ENCODE results near the gene GSDMA.

Gene GSDMA

GRCh38 chr17:39916918-39917317, 45.9 kb upstream of the GSDMA start:
- no peaks in the 10 kb centered on the region for H4K20me1 ChIP-seq (ENCODE audit: control insufficient read depth, insufficient read depth, low read depth, low read length)
- no peaks in the 10 kb centered on the region for H3K27me3 ChIP-seq (ENCODE audit: control insufficient read depth, low read length)
- no peaks in the 10 kb centered on the region for H3K79me2 ChIP-seq (ENCODE audit: control insufficient read depth, low read length)
- TF ChIP-seq CTCF (IDR thresholded peaks at IDR 0.05; ENCODE audit: low read depth, low read length, poor library complexity, severe bottlenecking), result no peak
- no peak for TF ChIP-seq EZH2phosphoT487 (IDR thresholded peaks at IDR 0.05; ENCODE audit: borderline replicate concordance, low read length)
- no peaks in the 10 kb centered on the region for H3K9me3 ChIP-seq (ENCODE audit: control insufficient read depth, insufficient read depth, low read length)
- no peaks in the 10 kb centered on the region; the same call in 1 of the 2 replicates for H3F3A ChIP-seq (ENCODE audit: control insufficient read depth, insufficient read depth)
- H3K4me3 ChIP-seq (ENCODE audit: low read length), result no peak overlapping the region
- peaks cover 12% of the 10 kb centered on the region for H3K36me3 ChIP-seq (ENCODE audit: control insufficient read depth, low read length)
- no peak overlapping the region for H3K4me2 ChIP-seq (ENCODE audit: low read length)
- H3K9me2 ChIP-seq (replicated peaks; ENCODE audit: control insufficient read depth, low read length), result no peaks in the 10 kb centered on the region
- H3K27ac ChIP-seq (ENCODE audit: low read depth, low read length), result no peak overlapping the region
- peaks cover 19% of the 10 kb centered on the region for H3K4me1 ChIP-seq (ENCODE audit: control insufficient read depth, low read length)

GRCh38 chr17:39919087-39919683, 43.6 kb upstream of the GSDMA start:
- H3K4me3 ChIP-seq (ENCODE audit: low read length), result no peak overlapping the region
- no peaks in the 10 kb centered on the region for H3K79me2 ChIP-seq (ENCODE audit: control insufficient read depth, low read length)
- TF ChIP-seq EZH2phosphoT487 (IDR thresholded peaks at IDR 0.05; ENCODE audit: borderline replicate concordance, low read length), result no peak
- TF ChIP-seq CTCF (IDR thresholded peaks at IDR 0.05; ENCODE audit: low read depth, low read length, poor library complexity, severe bottlenecking), result no peak
- no peaks in the 10 kb centered on the region for H3K27me3 ChIP-seq (ENCODE audit: control insufficient read depth, low read length)
- H3K4me1 ChIP-seq (ENCODE audit: control insufficient read depth, low read length), result peaks cover 19% of the 10 kb centered on the region
- H4K20me1 ChIP-seq (ENCODE audit: control insufficient read depth, insufficient read depth, low read depth, low read length), result no peaks in the 10 kb centered on the region
- peaks cover 25% of the 10 kb centered on the region for H3K36me3 ChIP-seq (ENCODE audit: control insufficient read depth, low read length)
- H3K9me3 ChIP-seq (ENCODE audit: control insufficient read depth, insufficient read depth, low read length), result no peaks in the 10 kb centered on the region
- no peaks in the 10 kb centered on the region; the same call in 1 of the 2 replicates for H3F3A ChIP-seq (ENCODE audit: control insufficient read depth, insufficient read depth)
- no peak overlapping the region for H3K27ac ChIP-seq (ENCODE audit: low read depth, low read length)
- H3K9me2 ChIP-seq (replicated peaks; ENCODE audit: control insufficient read depth, low read length), result no peaks in the 10 kb centered on the region
- no peak overlapping the region for H3K4me2 ChIP-seq (ENCODE audit: low read length)

GRCh38 chr17:39920218-39921210, 42.3 kb upstream of the GSDMA start:
- no peak overlapping the region for H3K4me2 ChIP-seq (ENCODE audit: low read length)
- peaks cover 12% of the 10 kb centered on the region for H3K79me2 ChIP-seq (ENCODE audit: control insufficient read depth, low read length)
- H3K4me1 ChIP-seq (ENCODE audit: control insufficient read depth, low read length), result peaks cover 19% of the 10 kb centered on the region
- no peak for TF ChIP-seq CTCF (IDR thresholded peaks at IDR 0.05; ENCODE audit: low read depth, low read length, poor library complexity, severe bottlenecking)
- no peak for TF ChIP-seq EZH2phosphoT487 (IDR thresholded peaks at IDR 0.05; ENCODE audit: borderline replicate concordance, low read length)
- no peak overlapping the region for H3K4me3 ChIP-seq (ENCODE audit: low read length)
- H3K36me3 ChIP-seq (ENCODE audit: control insufficient read depth, low read length), result peaks cover 25% of the 10 kb centered on the region
- no peaks in the 10 kb centered on the region for H4K20me1 ChIP-seq (ENCODE audit: control insufficient read depth, insufficient read depth, low read depth, low read length)
- H3K27me3 ChIP-seq (ENCODE audit: control insufficient read depth, low read length), result no peaks in the 10 kb centered on the region
- no peaks in the 10 kb centered on the region for H3K9me3 ChIP-seq (ENCODE audit: control insufficient read depth, insufficient read depth, low read length)
- no peaks in the 10 kb centered on the region for H3K9me2 ChIP-seq (replicated peaks; ENCODE audit: control insufficient read depth, low read length)
- H3F3A ChIP-seq (ENCODE audit: control insufficient read depth, insufficient read depth), result no peaks in the 10 kb centered on the region; the same call in 1 of the 2 replicates
- no peak overlapping the region for H3K27ac ChIP-seq (ENCODE audit: low read depth, low read length)
